PC-3 (cell line): Measurements from ENCODE around the gene KL. TPM values are rescaled to one million over a fixed set of nuclear protein-coding genes. Genes with fewer than 3 reads are reported as not detected.

Source experiments
- ATAC-seq: fragments of 200-7000 bp; cut with Tn5 transposase; 2 replicates; pipeline ENCODE4 v1.9.1; 2020; ENCODE audit warnings: mild to moderate bottlenecking, moderate library complexity
- BruUV-seq: library from RNA; stranded (reverse); fragments of 400-500 nt; replicated peaks from 2 replicates; lab custom pipeline; 2021; lab: Mats Ljungman, UMichigan
- CTCF ChIA-PET: fragments of 300-600 bp; sonication (Branson Sonifier 250); formaldehyde crosslinking; loops from one replicate; lab custom pipeline; 2022; ENCODE audit warnings: antibody characterized with exemption; lab: Charles Lee
- POLR2A ChIA-PET: fragments of 300-600 bp; sonication (Branson Sonifier 250); formaldehyde crosslinking; loops from one replicate; lab custom pipeline; 2022; ENCODE audit warnings: antibody characterized with exemption; ENCODE audit not compliant: unreplicated experiment; lab: Charles Lee
- DNase-seq: peaks from one replicate; pipeline ENCODE4 v3.0.0-alpha.2; 2015
- H2AFZ ChIP-seq: fragments of 300-600 bp; sonication (generic); 2 replicates; pipeline ENCODE4 v1.6.0; 2016; ENCODE audit warnings: antibody characterized with exemption, low read length
- H3F3A ChIP-seq: fragments of 300-600 bp; sonication (generic); one replicate; pipeline ENCODE4 v1.6.0; 2017; ENCODE audit warnings: antibody characterized with exemption, low read length, control low read depth, mild to moderate bottlenecking; ENCODE audit not compliant: unreplicated experiment
- H3K27ac ChIP-seq: fragments of 300-600 bp; sonication (generic); 2 replicates; pipeline ENCODE4 v1.5.1; 2016; ENCODE audit warnings: mild to moderate bottlenecking, low read length
- H3K27me3 ChIP-seq: fragments of 300-600 bp; sonication (generic); 2 replicates; pipeline ENCODE4 v1.6.1; 2016; ENCODE audit warnings: low read length, mixed read lengths
- H3K36me3 ChIP-seq: fragments of 300-600 bp; sonication (generic); 2 replicates; pipeline ENCODE4 v1.6.1; 2016; ENCODE audit warnings: low read depth, mixed run types, low read length, mixed read lengths
- H3K4me1 ChIP-seq: fragments of 300-600 bp; sonication (generic); 2 replicates; pipeline ENCODE4 v1.5.1; 2016; ENCODE audit warnings: low read length; ENCODE audit not compliant: insufficient read depth
- H3K4me2 ChIP-seq: fragments of 300-600 bp; sonication (generic); 2 replicates; pipeline ENCODE4 v1.6.0; 2016; ENCODE audit warnings: low read length
- H3K4me3 ChIP-seq: fragments of 300-600 bp; sonication (generic); 2 replicates; pipeline ENCODE4 v1.5.1; 2016; ENCODE audit warnings: mild to moderate bottlenecking, low read length, mixed read lengths
- H3K79me2 ChIP-seq: fragments of 300-600 bp; sonication (generic); 2 replicates; pipeline ENCODE4 v1.6.1; 2017; ENCODE audit warnings: low read length, mixed read lengths
- H3K9ac ChIP-seq: fragments of 300-600 bp; sonication (generic); 2 replicates; pipeline ENCODE4 v1.6.0; 2016; ENCODE audit warnings: mild to moderate bottlenecking, low read length
- H3K9me2 ChIP-seq: fragments of 300-600 bp; sonication (generic); replicated peaks from 2 replicates; pipeline ENCODE4 v1.6.1; 2016; ENCODE audit warnings: mixed run types, low read length, mixed read lengths
- H3K9me3 ChIP-seq: fragments of 300-600 bp; sonication (generic); 2 replicates; pipeline ENCODE4 v1.6.1; 2016; ENCODE audit warnings: low read length, mixed read lengths
- H4K20me1 ChIP-seq: fragments of 300-600 bp; sonication (generic); 2 replicates; pipeline ENCODE4 v1.6.1; 2016; ENCODE audit warnings: low read length, mixed read lengths
- CTCF ChIP-seq: fragments of 300-600 bp; sonication (generic); conservative IDR thresholded peaks from 2 replicates; pipeline ENCODE4 v1.5.1; 2017; ENCODE audit warnings: antibody characterized with exemption, low read depth, mild to moderate bottlenecking, low read length
- EZH2 ChIP-seq: fragments of 300-600 bp; sonication (generic); IDR thresholded peaks from one replicate; pipeline ENCODE4 v1.6.1; 2017; ENCODE audit warnings: antibody characterized with exemption, mild to moderate bottlenecking, low read length; ENCODE audit not compliant: unreplicated experiment
- EZH2phosphoT487 ChIP-seq: fragments of 300-600 bp; sonication (generic); IDR thresholded peaks from 2 replicates; pipeline ENCODE4 v1.6.1; 2018; ENCODE audit warnings: mild to moderate bottlenecking, antibody characterized with exemption, low read length, borderline replicate concordance
- intact Hi-C: fragments of 100-400 bp; cut with micrococcal nuclease; formaldehyde crosslinking; loops from 2 replicates; pipeline ENCODE4 v1.9.0; 2023
- total RNA-seq: library from RNA; depleted of rRNA; stranded (reverse); fragments of >200 nt; gene quantifications from 2 replicates; pipeline ENCODE4 v1.2.3, GENCODE V29; 2014

Gene KL
- total RNA-seq, 1 experiment from 2014 or later = 0.07 TPM

- H3K9ac ChIP-seq = no peak overlapping the region
- H3K4me1 ChIP-seq = peaks cover 9% of the 10 kb centered on the region; the same call in 1 of the 2 replicates
- POLR2A ChIA-PET = no interaction called here
- no TSS peak for BruUV-seq
- H3K27ac ChIP-seq = no peak overlapping the region
- H3K36me3 ChIP-seq = no peaks in the 10 kb centered on the region
- no peak overlapping the region for H3K4me3 ChIP-seq
- no peak overlapping the region for H2AFZ ChIP-seq
- no peaks in the 10 kb centered on the region for H3K79me2 ChIP-seq
- intact Hi-C loops = no loop called here
- H4K20me1 ChIP-seq = no peaks in the 10 kb centered on the region
- no peaks in the 10 kb centered on the region for H3K9me3 ChIP-seq
- no peaks in the 10 kb centered on the region for H3K9me2 ChIP-seq
- no peak overlapping the region for H3K4me2 ChIP-seq
- CTCF ChIA-PET = no interaction called here
- DNase-seq = no peak
- no peaks in the 10 kb centered on the region for H3F3A ChIP-seq
- ATAC-seq = no peak
- TF ChIP-seq CTCF = no peak
- no peak for TF ChIP-seq EZH2
- TF ChIP-seq EZH2phosphoT487 = no peak
- no peaks in the 10 kb centered on the region for H3K27me3 ChIP-seq
Observed at GRCh38 chr13:33000365-33000764, 15.9 kb upstream of the KL start.

GRCh38 chr13:33003458-33004019, 12.7 kb upstream of the KL start:
- H3K79me2 ChIP-seq = no peaks in the 10 kb centered on the region
- no TSS peak for BruUV-seq
- no peak for ATAC-seq

More at GRCh38 chr13:33003458-33004019, 12.7 kb upstream of the KL start:
- Histone ChIP-seq H3K27me3 (no peaks in the 10 kb centered on the region), H4K20me1 (no peaks in the 10 kb centered on the region), H3K36me3 (no peaks in the 10 kb centered on the region), H2AFZ (no peak overlapping the region), H3K9ac (no peak overlapping the region), H3K4me3 (no peak overlapping the region), H3K9me2 (no peaks in the 10 kb centered on the region), H3F3A (no peaks in the 10 kb centered on the region), H3K4me2 (no peak overlapping the region), H3K27ac (no peak overlapping the region), H3K4me1 (no peaks in the 10 kb centered on the region), H3K9me3 (0 out of 2 replicates have a peak, but pooled peaks cover 6% of the 10 kb centered on the region)
- intact Hi-C loops = no loop called here
- DNase-seq = no peak
- ChIA-PET CTCF (no interaction called here), POLR2A (no interaction called here)
- no peak for TF ChIP-seq EZH2
- no peak for TF ChIP-seq EZH2phosphoT487
- no peak for TF ChIP-seq CTCF
